Hepatocyte (in vitro differentiated cells): Measurements from ENCODE around the gene ZKSCAN1. TPM values are rescaled to one million over a fixed set of nuclear protein-coding genes. Genes with fewer than 3 reads are reported as not detected.

Source experiments
- DNase-seq: peaks from one replicate; pipeline ENCODE4 v3.0.0-alpha.2; 2016; ENCODE audit warnings: low spot score
- H2AFZ ChIP-seq: fragments of 200-600 bp; sonication (generic); 2 replicates; pipeline ENCODE4 v1.6.0; 2016; ENCODE audit warnings: antibody characterized with exemption, mild to moderate bottlenecking
- H3K27ac ChIP-seq: fragments of 200-600 bp; sonication (generic); 2 replicates; pipeline ENCODE4 v1.5.1; 2016; ENCODE audit warnings: mild to moderate bottlenecking
- H3K27me3 ChIP-seq: fragments of 200-600 bp; sonication (generic); 2 replicates; pipeline ENCODE4 v1.6.1; 2016
- H3K36me3 ChIP-seq: fragments of 200-600 bp; sonication (generic); replicated peaks from 2 replicates; pipeline ENCODE4 v1.5.1; 2016; ENCODE audit warnings: low read depth; ENCODE audit not compliant: insufficient read depth
- H3K4me1 ChIP-seq: fragments of 200-600 bp; sonication (generic); 2 replicates; pipeline ENCODE4 v1.5.1; 2016; ENCODE audit warnings: mild to moderate bottlenecking, moderate library complexity; ENCODE audit not compliant: insufficient read depth
- H3K4me2 ChIP-seq: fragments of 200-600 bp; sonication (generic); 2 replicates; pipeline ENCODE4 v1.6.0; 2016
- H3K4me3 ChIP-seq: fragments of 200-600 bp; sonication (generic); 2 replicates; pipeline ENCODE4 v1.5.1; 2016; ENCODE audit warnings: mild to moderate bottlenecking
- H3K79me2 ChIP-seq: fragments of 200-600 bp; sonication (generic); 2 replicates; pipeline ENCODE4 v1.6.0; 2017; ENCODE audit warnings: mild to moderate bottlenecking
- H3K9me2 ChIP-seq: fragments of 200-600 bp; sonication (generic); replicated peaks from 2 replicates; pipeline ENCODE4 v1.6.0; 2017; ENCODE audit warnings: mild to moderate bottlenecking; ENCODE audit not compliant: insufficient read depth
- H3K9me3 ChIP-seq: fragments of 200-600 bp; sonication (generic); 2 replicates; pipeline ENCODE4 v1.5.1; 2016; ENCODE audit warnings: low read depth, mild to moderate bottlenecking
- H4K20me1 ChIP-seq: fragments of 200-600 bp; sonication (generic); 2 replicates; pipeline ENCODE4 v1.6.0; 2016; ENCODE audit warnings: mild to moderate bottlenecking; ENCODE audit not compliant: insufficient read depth, poor library complexity, severe bottlenecking
- EZH2 ChIP-seq: fragments of 200-600 bp; sonication (generic); IDR thresholded peaks from 2 replicates; pipeline ENCODE4 v1.6.1; 2016; ENCODE audit warnings: antibody characterized with exemption, mild to moderate bottlenecking, borderline replicate concordance
- EZH2phosphoT487 ChIP-seq: fragments of 200-600 bp; sonication (generic); IDR thresholded peaks from one replicate; pipeline ENCODE4 v1.6.1; 2018; ENCODE audit warnings: antibody characterized with exemption, mild to moderate bottlenecking, low read depth, moderate library complexity; ENCODE audit not compliant: unreplicated experiment, severe bottlenecking
- WGBS: methylation state at CpG from one replicate; pipeline ENCODE4 v1.1.6; 2016; ENCODE audit warnings: low lambda C conversion rate; ENCODE audit errors: missing lambda C conversion rate; 5-methylcytosine and 5-hydroxymethylcytosine counted together
- polyA plus RNA-seq: library from polyadenylated mRNA; unstranded; fragments of >200 nt; fragmentation: Nextera tagmentation; extraction: Ambion mirVana; gene quantifications from 2 replicates; pipeline ENCODE4 v1.2.1, GENCODE V29; 2016
- total RNA-seq: library from RNA; depleted of rRNA; stranded (reverse); fragments of >200 nt; gene quantifications from 2 replicates; pipeline ENCODE4 v1.2.3, GENCODE V29; 2014
- TF ChIP-seq, protein P1 (sequence below): fragments of 200-600 bp; sonication (generic); IDR thresholded peaks from 2 replicates; pipeline ENCODE4 v1.5.1; 2016; ENCODE audit warnings: antibody characterized with exemption, mild to moderate bottlenecking; ENCODE audit not compliant: poor library complexity

ZKSCAN1 gene
- total and polyA plus RNA-seq, 2 experiments from 2014 or later, result 27.0 to 44.0 TPM

DNA sequence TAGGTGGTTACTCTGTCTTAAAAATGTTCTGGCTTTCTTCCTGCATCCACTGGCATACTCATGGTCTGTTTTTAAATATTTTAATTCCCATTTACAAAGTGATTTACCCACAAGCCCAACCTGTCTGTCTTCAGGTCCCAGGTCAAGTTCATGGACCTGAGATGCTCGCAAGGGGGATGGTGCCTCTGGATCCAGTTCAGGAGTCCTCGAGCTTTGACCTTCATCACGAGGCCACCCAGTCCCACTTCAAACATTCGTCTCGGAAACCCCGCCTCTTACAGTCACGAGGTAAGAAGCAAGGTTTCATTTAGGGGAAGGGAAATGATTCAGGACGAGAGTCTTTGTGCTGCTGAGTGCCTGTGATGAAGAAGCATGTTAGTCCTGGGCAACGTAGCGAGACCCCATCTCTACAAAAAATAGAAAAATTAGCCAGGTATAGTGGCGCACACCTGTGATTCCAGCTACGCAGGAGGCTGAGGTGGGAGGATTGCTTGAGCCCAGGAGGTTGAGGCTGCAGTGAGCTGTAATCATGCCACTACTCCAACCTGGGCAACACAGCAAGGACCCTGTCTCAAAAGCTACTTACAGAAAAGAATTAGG lies 8.7 kb downstream of the ZKSCAN1 start:
- no peaks in the 10 kb centered on the region for H3K9me2 ChIP-seq
- peaks cover 5% of the 10 kb centered on the region for H3K4me1 ChIP-seq
- H3K4me3 ChIP-seq, result no peak overlapping the region
- no peak overlapping the region for H2AFZ ChIP-seq
- no peak overlapping the region for H3K4me2 ChIP-seq
- no peaks in the 10 kb centered on the region for H3K27me3 ChIP-seq
- H3K79me2 ChIP-seq, result peaks cover 68% of the 10 kb centered on the region
- H3K36me3 ChIP-seq, result no peaks in the 10 kb centered on the region
- 92% methylated on average over 12 of the region's 12 CpGs for WGBS
- H3K27ac ChIP-seq, result no peak overlapping the region
- TF ChIP-seq EZH2phosphoT487, result no peak
- TF ChIP-seq, protein P1, sequence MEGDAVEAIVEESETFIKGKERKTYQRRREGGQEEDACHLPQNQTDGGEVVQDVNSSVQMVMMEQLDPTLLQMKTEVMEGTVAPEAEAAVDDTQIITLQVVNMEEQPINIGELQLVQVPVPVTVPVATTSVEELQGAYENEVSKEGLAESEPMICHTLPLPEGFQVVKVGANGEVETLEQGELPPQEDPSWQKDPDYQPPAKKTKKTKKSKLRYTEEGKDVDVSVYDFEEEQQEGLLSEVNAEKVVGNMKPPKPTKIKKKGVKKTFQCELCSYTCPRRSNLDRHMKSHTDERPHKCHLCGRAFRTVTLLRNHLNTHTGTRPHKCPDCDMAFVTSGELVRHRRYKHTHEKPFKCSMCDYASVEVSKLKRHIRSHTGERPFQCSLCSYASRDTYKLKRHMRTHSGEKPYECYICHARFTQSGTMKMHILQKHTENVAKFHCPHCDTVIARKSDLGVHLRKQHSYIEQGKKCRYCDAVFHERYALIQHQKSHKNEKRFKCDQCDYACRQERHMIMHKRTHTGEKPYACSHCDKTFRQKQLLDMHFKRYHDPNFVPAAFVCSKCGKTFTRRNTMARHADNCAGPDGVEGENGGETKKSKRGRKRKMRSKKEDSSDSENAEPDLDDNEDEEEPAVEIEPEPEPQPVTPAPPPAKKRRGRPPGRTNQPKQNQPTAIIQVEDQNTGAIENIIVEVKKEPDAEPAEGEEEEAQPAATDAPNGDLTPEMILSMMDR, result no peak
- no peak for DNase-seq
- no peaks in the 10 kb centered on the region for H3K9me3 ChIP-seq
- H4K20me1 ChIP-seq, result peaks cover 25% of the 10 kb centered on the region

DNA sequence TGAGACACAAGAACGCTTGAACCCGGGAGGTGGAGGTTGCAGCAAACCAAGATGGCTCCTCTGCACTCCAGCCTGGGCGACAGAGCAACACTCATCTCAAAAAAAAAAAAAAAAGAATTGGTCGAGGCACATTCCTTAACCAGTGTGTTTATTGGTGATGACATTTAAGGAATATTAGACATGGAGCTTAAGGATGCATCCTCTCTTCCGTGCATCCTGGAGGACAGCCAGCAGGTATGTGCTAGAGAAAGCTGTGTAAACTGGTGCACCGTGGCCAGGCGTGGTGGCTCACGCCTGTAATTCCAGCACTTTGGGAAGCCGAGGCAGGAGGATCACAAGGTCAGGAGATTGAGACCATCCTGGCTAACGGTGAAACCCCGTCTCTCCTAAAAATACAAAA lies 11.8 kb downstream of the ZKSCAN1 start:
- 93% methylated on average over 11 of the region's 11 CpGs for WGBS
- Histone ChIP-seq H3K27me3 (no peaks in the 10 kb centered on the region), H3K79me2 (peaks cover 38% of the 10 kb centered on the region), H3K4me1 (no peaks in the 10 kb centered on the region), H3K27ac (no peak overlapping the region), H4K20me1 (peaks cover 4% of the 10 kb centered on the region), H2AFZ (no peak overlapping the region), H3K9me3 (no peaks in the 10 kb centered on the region), H3K4me2 (no peak overlapping the region), H3K4me3 (no peak overlapping the region), H3K9me2 (no peaks in the 10 kb centered on the region), H3K36me3 (no peaks in the 10 kb centered on the region)
- no peak for TF ChIP-seq EZH2phosphoT487
- TF ChIP-seq EZH2, result no peak
- TF ChIP-seq, protein P1, result no peak
- DNase-seq, result no peak

DNA sequence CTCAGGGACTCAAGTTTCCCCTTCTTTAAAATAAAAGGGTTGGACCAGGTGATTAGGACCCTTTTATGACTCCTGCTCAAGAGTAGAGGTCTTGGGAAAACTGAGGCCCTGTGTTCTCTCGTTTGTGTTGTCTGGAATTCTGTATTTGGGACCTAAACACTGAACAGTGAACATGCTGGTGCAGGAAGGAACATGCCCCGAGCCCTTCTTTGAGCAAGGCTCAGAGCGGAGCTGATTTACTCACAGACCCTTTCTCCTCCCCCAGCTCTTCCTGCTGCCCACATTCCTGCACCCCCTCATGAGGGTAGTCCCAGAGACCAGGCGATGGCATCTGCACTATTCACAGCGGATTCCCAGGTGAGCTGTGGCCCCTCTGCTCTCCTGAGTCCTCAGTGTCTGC lies 14.2 kb downstream of the ZKSCAN1 start:
- TF ChIP-seq EZH2phosphoT487 (no peak), EZH2 (no peak)
- TF ChIP-seq, protein P1, result no peak
- Histone ChIP-seq H3K9me3 (no peaks in the 10 kb centered on the region), H3K9me2 (no peaks in the 10 kb centered on the region), H2AFZ (no peak overlapping the region), H3K4me3 (no peak overlapping the region), H3K4me2 (no peak overlapping the region), H3K4me1 (no peaks in the 10 kb centered on the region), H3K36me3 (no peaks in the 10 kb centered on the region), H4K20me1 (no peaks in the 10 kb centered on the region), H3K79me2 (peaks cover 17% of the 10 kb centered on the region), H3K27ac (no peak overlapping the region), H3K27me3 (no peaks in the 10 kb centered on the region)
- DNase-seq, result no peak
- WGBS, result 95% methylated on average over 5 of the region's 5 CpGs
